KMS-11 (cell line): ENCODE data around the gene MAPK11.

Experiments
- H2AFZ ChIP-seq: fragments of 200-600 bp; sonication (generic); 2 replicates; pipeline ENCODE4 v1.6.1; 2016; ENCODE audit warnings: antibody characterized with exemption, mixed run types, low read depth
- H3K27ac ChIP-seq: fragments of 200-600 bp; sonication (generic); 2 replicates; pipeline ENCODE4 v1.6.1; 2016; ENCODE audit warnings: mild to moderate bottlenecking, mixed run types
- H3K27me3 ChIP-seq: fragments of 200-600 bp; sonication (generic); 2 replicates; pipeline ENCODE4 v1.6.1; 2017; ENCODE audit warnings: mild to moderate bottlenecking, low read depth, mixed run types, moderate library complexity; ENCODE audit not compliant: insufficient read depth
- H3K36me3 ChIP-seq: fragments of 200-600 bp; sonication (generic); 2 replicates; pipeline ENCODE4 v1.6.1; 2017; ENCODE audit warnings: mild to moderate bottlenecking, mixed run types; ENCODE audit not compliant: insufficient read depth
- H3K4me1 ChIP-seq: fragments of 200-600 bp; sonication (generic); 2 replicates; pipeline ENCODE4 v1.6.1; 2016; ENCODE audit warnings: mild to moderate bottlenecking, low read depth, mixed run types; ENCODE audit not compliant: poor library complexity, severe bottlenecking
- H3K4me2 ChIP-seq: fragments of 200-600 bp; sonication (generic); 2 replicates; pipeline ENCODE4 v1.7.0; 2016; ENCODE audit warnings: mild to moderate bottlenecking, mixed run types
- H3K4me3 ChIP-seq: fragments of 200-600 bp; sonication (generic); IDR thresholded peaks from 2 replicates; pipeline ENCODE4 v1.6.1; 2017; ENCODE audit warnings: low read depth, low read length, mixed read lengths; ENCODE audit not compliant: insufficient read depth
- H3K79me2 ChIP-seq: fragments of 200-600 bp; sonication (generic); 2 replicates; pipeline ENCODE4 v1.6.1; 2016; ENCODE audit warnings: low read depth, mixed run types; ENCODE audit not compliant: insufficient read depth
- H3K9ac ChIP-seq: fragments of 200-600 bp; sonication (generic); 2 replicates; pipeline ENCODE4 v1.6.1; 2016; ENCODE audit warnings: mild to moderate bottlenecking, mixed run types
- H4K20me1 ChIP-seq: fragments of 200-600 bp; sonication (generic); 2 replicates; pipeline ENCODE4 v1.6.1; 2016; ENCODE audit warnings: mild to moderate bottlenecking, mixed run types; ENCODE audit not compliant: insufficient read depth
- CTCF ChIP-seq: fragments of 200-600 bp; sonication (generic); conservative IDR thresholded peaks from 2 replicates; pipeline ENCODE4 v1.6.1; 2017; ENCODE audit warnings: low read depth, mild to moderate bottlenecking, antibody characterized with exemption, low read length, moderate library complexity, mixed read lengths

The MAPK11 gene

GRCh38 chr22:50220603-50221409 lies 49.4 kb downstream of the MAPK11 start:
- H3K27me3 ChIP-seq: no peaks in the 10 kb centered on the region
- H3K9ac ChIP-seq: no peak overlapping the region
- H3K4me1 ChIP-seq: no peaks in the 10 kb centered on the region
- no peak overlapping the region for H2AFZ ChIP-seq
- no peak overlapping the region for H3K4me3 ChIP-seq
- H3K27ac ChIP-seq: no peak overlapping the region
- no peaks in the 10 kb centered on the region for H3K36me3 ChIP-seq
- TF ChIP-seq CTCF: no peak
- H4K20me1 ChIP-seq: no peaks in the 10 kb centered on the region
- H3K79me2 ChIP-seq: no peaks in the 10 kb centered on the region
- no peak overlapping the region for H3K4me2 ChIP-seq

DNA sequence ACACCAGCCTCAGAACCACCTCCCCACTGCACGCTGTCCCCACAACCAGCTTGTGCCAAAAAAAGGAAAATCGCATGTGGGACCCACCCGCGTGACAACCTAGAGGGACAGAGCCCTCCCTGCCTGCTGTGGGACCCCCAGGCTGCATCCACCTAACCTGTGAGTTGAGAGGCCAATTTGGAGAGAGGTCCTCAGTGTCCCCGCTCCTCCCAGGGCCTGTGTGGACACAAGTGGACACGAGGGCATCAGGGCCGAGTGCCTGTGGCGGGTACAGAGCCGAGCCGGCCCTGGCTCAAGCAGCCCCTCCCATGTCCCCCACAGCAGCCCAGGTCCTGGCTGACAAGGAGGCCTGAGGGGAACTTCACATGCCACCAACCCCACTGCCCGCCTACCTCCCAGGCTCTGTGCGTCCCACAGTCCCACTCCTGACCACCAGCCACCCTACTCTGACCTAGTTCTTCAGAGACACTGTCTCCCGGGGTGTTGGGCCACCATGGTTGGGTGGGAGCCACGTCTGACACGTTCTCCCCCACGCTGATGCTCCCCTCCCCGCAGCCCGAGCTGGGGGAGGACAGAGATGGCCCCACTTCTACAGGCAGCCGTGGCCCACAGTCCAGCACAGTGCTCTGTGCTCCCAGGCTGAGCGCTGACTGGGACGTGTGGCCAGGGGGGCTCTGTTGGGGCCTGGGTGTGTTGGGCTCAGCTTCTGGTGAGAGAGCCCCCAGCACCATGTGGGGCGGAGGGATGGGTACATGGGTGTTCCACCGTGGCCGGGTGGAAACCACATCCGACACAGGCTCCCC lies 50.2 kb downstream of the MAPK11 start:
- Histone ChIP-seq H3K4me3 (no peak overlapping the region), H3K4me1 (no peaks in the 10 kb centered on the region), H3K27me3 (no peaks in the 10 kb centered on the region), H4K20me1 (no peaks in the 10 kb centered on the region), H3K9ac (no peak overlapping the region), H3K4me2 (no peak overlapping the region), H2AFZ (no peak overlapping the region), H3K27ac (no peak overlapping the region), H3K79me2 (no peaks in the 10 kb centered on the region), H3K36me3 (no peaks in the 10 kb centered on the region)
- no peak for TF ChIP-seq CTCF

DNA sequence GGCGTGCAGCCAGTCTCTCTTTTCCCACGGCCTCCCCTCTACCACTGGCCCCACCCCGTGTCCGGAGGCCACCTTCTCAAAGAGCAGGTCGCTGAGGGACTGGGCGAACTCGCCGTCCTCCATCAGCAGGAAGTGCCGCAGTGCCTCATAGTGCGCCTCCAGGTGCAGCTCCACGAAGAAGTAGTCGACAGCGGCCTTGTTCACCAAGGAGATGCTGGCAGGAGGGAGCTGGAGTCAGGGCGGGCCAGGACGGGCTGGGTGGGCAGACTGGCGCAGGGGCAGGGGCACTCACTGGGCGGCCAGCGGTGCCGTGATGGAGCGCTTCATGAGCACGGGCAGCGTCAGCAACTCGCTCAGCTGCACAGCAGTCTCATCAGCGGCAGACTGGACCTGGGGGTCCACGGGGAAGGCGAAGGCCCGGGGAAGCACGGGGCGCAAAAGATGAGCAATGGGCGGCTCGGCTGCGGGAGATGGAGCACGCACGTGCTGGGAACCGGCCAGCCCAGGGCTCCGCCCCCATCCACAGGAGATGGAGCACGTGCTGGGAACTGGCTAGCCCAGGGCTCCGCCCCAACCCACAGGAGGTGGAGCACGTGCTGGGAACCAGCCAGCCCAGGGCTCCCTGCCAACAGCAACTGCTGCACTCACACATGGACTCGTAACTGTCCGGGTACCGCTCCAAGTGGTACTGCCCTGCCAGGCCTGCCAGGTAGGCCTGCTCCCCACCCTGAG lies 51.0 kb downstream of the MAPK11 start:
- H3K27me3 ChIP-seq: no peaks in the 10 kb centered on the region
- H3K36me3 ChIP-seq: no peaks in the 10 kb centered on the region
- H3K79me2 ChIP-seq: no peaks in the 10 kb centered on the region
- TF ChIP-seq CTCF: no peak
- no peak overlapping the region for H3K4me3 ChIP-seq
- no peak overlapping the region for H2AFZ ChIP-seq
- no peaks in the 10 kb centered on the region for H3K4me1 ChIP-seq
- H3K4me2 ChIP-seq: no peak overlapping the region
- H4K20me1 ChIP-seq: no peaks in the 10 kb centered on the region
- H3K9ac ChIP-seq: no peak overlapping the region
- no peak overlapping the region for H3K27ac ChIP-seq

- no peaks in the 10 kb centered on the region for H3K36me3 ChIP-seq
Observed at GRCh38 chr22:50218153-50218995, 51.8 kb downstream of the MAPK11 start.

More at GRCh38 chr22:50218153-50218995, 51.8 kb downstream of the MAPK11 start:
- H2AFZ ChIP-seq: no peak overlapping the region
- H3K4me1 ChIP-seq: no peaks in the 10 kb centered on the region
- no peak overlapping the region for H3K27ac ChIP-seq
- H3K9ac ChIP-seq: no peak overlapping the region
- no peak for TF ChIP-seq CTCF
- no peak overlapping the region for H3K4me2 ChIP-seq
- H3K79me2 ChIP-seq: no peaks in the 10 kb centered on the region
- no peaks in the 10 kb centered on the region for H3K27me3 ChIP-seq
- H4K20me1 ChIP-seq: no peaks in the 10 kb centered on the region
- H3K4me3 ChIP-seq: no peak overlapping the region
